Stimulated activated CD4-positive, alpha-beta T cell treated with anti-CD3 and anti-CD28 coated beads, Interleukin-12 subunit alpha, Interleukin-12 subunit beta, amount 100 ng/mL, for 48 hours (primary cell): Measurements from ENCODE around the gene HOXC11.
A peak's percentile ranks its signal among the peaks of the same experiment; 100 is the strongest.

Source experiments
- DNase-seq, 3 donors: peaks; one replicate each; pipeline ENCODE4 v3.0.0-alpha.2; 2020; ENCODE audit warnings: low read depth in 2 of 3, low spot score in 1 of 3

The HOXC11 gene

DNA sequence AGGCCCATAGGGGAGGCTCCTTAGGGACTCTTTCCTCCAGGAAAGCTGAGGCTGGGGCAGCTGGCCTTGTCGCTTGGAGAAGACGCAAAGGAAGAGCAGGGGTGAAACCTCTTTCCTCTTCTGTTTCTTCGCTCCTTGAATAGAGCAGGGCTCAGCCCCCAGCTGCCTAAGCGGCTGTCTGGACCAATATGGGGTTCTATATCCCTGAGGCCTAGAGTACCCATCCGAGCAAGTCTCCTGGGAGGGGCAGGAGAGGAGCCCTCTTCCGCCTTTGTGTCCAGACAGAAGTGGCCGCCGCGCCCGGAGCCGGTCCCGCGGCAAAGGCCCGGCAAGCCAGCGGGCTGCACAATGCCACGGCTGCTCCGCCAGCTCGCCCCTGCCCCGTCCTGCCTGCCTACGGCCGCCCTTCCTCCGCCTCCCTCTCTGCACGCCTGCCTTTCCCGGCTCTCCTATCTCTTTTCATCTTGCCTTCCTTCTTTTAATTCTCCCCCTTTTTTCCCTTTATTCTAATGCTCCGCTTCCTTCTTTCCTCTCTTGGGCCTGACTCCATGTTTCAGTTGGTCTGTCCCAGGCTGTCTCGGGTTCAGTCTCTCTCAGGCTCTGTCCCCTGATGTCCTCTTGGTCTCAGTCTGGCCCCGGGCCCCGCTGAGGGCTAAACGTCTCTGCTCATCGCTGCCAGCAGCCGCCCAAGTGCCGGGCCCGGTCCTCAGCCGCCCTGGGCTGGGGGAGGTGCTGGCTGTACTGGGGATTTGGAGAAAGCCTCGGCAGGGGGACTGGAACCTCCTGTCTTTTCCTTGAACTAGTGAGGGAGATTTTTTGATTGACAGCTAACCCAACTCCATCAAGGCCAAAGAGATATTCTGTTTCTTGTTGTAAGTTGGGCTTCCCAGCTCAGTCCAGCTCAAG is 24.5 kb downstream of the HOXC11 start:
- DNase-seq: no peak

- DNase-seq: no peak
These were observed 25.4 kb downstream of the HOXC11 start for GRCh38 chr12:53998110-53998899.

- DNase-seq: no peak
These were observed 25.9 kb downstream of the HOXC11 start for GRCh38 chr12:53998900-53999236.

GRCh38 chr12:53999559-54000115 is 26.7 kb downstream of the HOXC11 start:
- DNase-seq: no peak

DNA sequence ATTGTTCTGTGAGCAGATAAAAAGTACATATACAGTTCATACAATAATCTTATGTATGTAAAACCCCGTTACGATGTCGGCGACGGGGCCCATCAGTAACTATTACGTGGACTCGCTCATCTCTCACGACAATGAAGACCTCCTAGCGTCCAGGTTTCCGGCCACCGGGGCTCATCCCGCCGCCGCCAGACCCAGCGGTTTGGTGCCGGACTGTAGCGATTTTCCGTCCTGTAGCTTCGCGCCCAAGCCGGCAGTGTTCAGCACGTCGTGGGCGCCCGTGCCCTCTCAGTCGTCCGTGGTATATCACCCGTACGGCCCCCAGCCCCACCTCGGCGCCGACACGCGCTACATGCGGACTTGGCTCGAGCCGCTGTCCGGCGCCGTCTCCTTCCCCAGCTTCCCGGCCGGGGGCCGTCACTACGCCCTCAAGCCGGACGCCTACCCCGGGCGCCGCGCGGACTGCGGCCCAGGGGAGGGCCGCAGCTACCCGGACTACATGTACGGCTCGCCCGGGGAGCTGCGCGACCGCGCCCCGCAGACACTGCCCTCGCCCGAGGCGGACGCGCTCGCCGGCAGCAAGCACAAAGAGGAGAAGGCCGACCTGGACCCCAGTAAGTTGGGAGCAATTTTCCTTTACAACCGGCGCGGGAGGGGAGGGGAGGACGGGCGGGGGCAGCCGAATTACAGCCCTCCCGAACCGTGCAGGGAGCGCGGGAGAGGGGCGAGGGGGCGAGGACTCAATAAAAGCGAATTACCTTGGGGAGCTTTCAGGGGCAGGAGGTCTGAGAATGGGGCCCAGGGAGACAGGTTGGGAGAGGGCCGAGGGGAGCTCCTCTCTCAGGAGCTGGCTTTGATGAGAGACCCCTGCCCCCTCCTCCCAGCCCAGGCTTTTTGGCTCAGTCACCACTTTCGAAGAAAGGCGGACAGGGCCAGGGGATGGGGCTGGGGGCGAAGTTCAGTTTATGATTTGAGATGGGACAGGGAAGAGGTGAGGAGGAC is 27.5 kb downstream of the HOXC11 start, which contains the start of gene HOXC9:
TSS of gene HOXC9 (plus strand) at position 46 of the 999 bp plus-strand sequence. CDS start at position 74, 28 bp downstream.
- no peak for DNase-seq

DNA sequence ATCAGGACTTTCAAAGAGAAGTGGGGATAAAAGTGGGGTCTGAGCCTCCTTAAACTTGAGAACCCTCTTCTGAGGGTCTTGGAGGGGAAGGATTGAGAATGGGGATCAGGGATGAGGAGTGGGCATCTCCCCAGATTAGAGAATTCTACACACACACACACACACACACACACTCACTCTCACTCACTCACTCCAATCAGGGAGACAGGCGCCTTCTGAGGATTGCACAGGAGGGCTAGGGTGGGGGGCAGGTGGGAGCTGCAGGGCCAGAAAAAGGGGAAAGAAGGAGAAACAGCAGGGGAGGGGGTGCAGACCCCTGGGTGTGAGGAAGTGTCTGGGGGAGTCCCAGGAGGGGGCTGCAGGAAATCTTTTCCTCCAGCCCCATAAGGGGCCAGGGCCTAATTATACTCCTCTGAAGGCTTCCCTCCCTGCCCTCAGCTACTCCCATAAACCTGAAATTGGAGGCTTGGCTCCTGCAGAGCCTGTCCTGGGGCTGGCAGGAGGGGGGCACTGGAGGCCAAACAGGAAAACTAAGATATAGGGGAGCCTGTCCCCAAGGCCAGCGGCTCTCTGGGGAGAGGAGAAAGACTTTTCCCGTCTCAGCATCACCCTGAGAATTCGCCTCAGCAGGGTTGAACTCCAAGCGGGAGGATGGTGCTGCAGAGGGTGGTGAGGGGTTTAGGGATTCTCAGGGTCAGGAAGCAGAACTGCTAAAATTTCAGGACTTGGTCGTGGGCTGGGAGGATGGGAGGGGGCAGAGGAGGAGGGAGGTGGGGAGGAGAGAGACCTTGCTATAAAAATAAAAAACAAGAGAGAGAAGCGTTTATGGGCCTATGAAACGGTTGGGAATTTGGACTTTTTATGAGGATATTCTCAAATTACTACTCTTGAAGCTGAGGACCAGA is 28.6 kb downstream of the HOXC11 start:
- no peak for DNase-seq

GRCh38 chr12:54002278-54002914 is 29.5 kb downstream of the HOXC11 start:
- DNase-seq: no peak

DNA sequence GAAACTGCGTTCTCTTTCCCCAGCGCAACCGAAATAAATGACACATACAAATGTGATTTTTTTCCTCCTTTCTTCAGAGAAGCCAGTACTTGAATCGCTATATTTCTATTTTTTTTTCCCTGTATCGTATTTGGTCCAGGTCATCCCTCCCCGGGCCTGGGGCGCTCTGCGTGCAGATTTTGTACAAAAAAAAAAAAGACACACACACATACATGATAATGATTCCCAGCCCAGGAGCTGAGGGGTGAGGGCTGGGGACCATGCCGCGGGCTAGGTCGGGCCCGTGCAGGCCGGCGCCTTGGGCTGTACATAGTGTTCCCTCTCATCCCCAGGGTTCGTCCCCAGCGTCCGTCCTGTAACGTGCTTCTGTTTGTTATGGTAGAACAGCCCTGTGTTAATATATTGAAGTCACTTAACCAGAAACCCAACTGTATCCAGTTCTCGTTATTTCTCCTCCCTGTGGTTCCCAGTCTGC is 30.0 kb downstream of the HOXC11 start:
- DNase-seq: no peak

DNA sequence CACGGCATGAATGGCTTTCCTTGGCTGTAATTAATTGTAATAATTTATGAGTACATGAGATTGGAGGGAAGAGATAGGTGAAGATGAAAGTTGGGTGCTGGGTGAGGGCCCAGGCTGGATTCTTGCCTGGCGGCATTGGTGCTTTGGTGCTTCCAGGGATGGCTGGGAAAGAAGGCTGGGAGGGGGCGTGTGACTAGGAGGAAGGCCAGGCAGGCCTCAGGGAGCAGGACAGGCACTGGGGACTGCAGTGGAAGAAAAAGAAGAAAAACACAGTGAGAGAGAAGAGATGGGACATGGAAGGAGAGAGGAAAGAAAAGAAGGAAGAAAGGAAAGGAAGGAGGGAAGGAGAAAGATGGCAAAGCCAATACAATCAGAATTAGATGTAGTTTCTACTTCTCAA is 30.7 kb downstream of the HOXC11 start:
- DNase-seq: no peak

GRCh38 chr12:54004063-54004840 is 31.3 kb downstream of the HOXC11 start:
- no peak for DNase-seq

DNA sequence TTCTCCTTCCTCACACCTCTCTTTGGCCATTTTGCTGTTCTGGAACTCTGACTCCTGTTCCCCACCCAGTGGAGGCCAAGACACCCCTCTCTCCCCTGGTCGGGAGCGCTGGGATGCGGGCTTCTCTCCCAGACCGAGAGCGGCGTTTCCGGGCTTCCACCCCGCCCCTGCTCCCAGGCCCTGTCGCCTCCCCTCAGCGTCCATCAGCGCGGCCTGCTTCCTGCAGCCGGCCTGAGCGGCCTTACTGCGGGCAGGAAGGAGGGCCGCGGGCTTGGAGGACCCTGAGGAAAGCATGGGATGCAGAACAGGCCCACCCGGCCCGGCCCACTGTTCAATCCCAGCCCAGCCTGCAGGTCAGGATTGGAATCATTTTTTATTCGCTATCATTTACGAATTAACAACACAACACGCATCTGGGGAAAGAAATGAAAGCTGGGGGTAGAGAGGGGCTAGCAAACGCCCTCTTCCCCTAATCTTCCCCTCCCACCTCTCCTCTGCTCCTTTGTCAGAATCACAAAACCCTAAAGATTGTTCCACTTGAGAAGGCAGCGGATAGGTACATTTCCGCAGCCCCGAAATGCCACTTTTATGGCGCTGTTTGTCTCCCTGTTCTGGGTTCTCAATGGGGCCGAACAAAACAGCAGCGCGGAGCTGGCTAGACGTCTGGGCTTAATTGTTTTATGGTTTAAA is 32.1 kb downstream of the HOXC11 start:
- no peak for DNase-seq

GRCh38 chr12:54005531-54005852 is 32.6 kb downstream of the HOXC11 start:
- DNase-seq: no peak

- peak; percentile 71 to 84 (median 75) for DNase-seq
These were observed 33.1 kb downstream of the HOXC11 start for GRCh38 chr12:54005853-54006558.

DNA sequence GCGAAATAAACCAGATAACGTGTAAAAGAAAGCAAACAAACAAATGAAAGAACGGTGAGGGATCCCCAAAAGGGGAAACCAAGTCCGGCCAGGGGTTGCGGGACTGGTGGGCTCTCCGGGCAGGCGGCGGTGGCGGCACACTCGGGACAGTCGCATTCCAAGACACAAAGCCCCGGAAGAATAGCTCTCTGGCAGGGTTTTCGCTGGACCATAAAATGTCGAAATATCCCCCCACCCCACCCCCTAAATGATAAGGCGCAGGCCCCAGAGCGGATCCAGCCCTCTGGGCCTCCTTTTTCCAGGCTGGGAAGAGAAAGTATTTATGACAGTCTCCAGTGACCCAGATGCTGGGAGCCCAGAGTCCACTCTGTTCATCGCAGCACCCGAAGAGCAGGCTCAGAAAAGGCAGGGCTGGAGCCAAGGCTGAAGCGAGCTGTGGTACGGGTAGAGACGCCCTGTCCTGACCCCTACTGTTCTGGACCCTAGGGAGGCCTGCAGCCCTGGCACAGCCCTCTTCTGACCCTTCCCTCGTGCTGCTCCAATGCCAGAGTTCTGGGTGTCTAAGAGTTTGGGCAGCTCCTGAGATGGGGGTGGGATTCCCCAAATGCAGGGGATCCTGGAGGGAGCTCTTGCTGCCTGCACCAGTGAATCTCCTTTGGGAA is 33.8 kb downstream of the HOXC11 start:
- no peak for DNase-seq

DNA sequence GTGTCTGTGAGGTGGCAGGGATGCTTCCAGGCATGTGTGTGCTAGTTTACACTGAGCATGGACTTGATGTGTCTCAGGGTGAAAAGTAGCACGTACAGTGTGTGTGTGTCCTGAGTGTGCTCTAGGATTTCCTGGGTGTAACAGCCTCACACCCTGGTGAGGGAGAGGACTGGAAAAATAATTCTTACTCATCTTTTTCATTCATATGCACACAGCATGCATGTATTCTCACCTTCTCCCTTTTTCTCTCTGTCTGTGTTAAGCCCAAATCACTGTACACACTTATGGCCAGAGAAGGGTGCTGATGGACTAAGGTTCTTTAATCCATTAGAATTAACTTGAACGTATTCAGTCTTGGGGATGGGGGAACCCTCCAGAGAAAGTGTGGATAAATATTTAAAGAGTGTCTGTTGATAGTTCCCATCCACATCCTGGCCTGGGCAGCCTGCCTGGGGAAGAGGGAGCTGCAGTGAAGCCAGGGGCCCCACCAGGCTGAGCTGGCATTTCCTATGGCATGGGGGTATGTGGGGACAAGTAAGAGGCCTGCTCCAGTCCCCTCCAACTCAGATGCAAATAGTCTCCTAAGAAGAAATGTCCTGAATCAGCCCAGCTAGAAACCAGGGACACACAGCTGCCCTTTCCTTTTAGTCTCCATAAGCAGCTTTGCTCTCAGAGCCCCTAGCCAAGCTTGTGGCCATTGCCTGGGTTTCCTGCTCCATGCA is 34.8 kb downstream of the HOXC11 start:
- no peak for DNase-seq

GRCh38 chr12:54008260-54008552 is 35.3 kb downstream of the HOXC11 start:
- DNase-seq: no peak
